HepG2 (cell line): ENCODE data around the gene SRRM1. TPM values are rescaled to one million over a fixed set of nuclear protein-coding genes. Genes with fewer than 3 reads are reported as not detected.

Source experiments
- ETV5 ChIP-seq: IDR thresholded peaks from 2 replicates; pipeline ENCODE4 v1.6.1; 2018; ENCODE audit warnings: missing biosample characterization, missing genetic modification reagents, inconsistent platforms, borderline replicate concordance
- HMGXB3 ChIP-seq: sonication (generic); formaldehyde crosslinking; IDR thresholded peaks from 2 replicates; pipeline ENCODE4 v1.4.0; 2020; ENCODE audit warnings: missing genetic modification reagents, borderline replicate concordance
- HOXA3 ChIP-seq: sonication (generic); formaldehyde crosslinking; IDR thresholded peaks from 2 replicates; pipeline ENCODE4 v1.5.0; 2020; ENCODE audit warnings: missing genetic modification reagents
- JUN ChIP-seq: sonication (generic); formaldehyde crosslinking; IDR thresholded peaks from 2 replicates; pipeline ENCODE4 v1.4.0; 2020; ENCODE audit warnings: mild to moderate bottlenecking, missing genetic modification reagents
- PHB2 ChIP-seq: fragments of 450-650 bp; IDR thresholded peaks from 2 replicates; pipeline ENCODE4 v1.6.1; 2018; ENCODE audit not compliant: partially characterized antibody
- RBAK ChIP-seq: sonication (generic); formaldehyde crosslinking; IDR thresholded peaks from 2 replicates; pipeline ENCODE4 v1.5.1; 2020; ENCODE audit warnings: mild to moderate bottlenecking, missing genetic modification reagents
- RNF219 ChIP-seq: sonication (generic); formaldehyde crosslinking; IDR thresholded peaks from 2 replicates; pipeline ENCODE4 v1.5.0; 2020; ENCODE audit warnings: mild to moderate bottlenecking, missing genetic modification reagents
- STAT5B ChIP-seq: sonication (generic); formaldehyde crosslinking; IDR thresholded peaks from 2 replicates; pipeline ENCODE4 v1.4.0; 2020; ENCODE audit warnings: missing genetic modification reagents
- TBX3 ChIP-seq: fragments of 450-650 bp; IDR thresholded peaks from 2 replicates; pipeline ENCODE4 v1.6.1; 2017; ENCODE audit warnings: antibody characterized with exemption, mild to moderate bottlenecking, inconsistent platforms, borderline replicate concordance
- TEAD2 ChIP-seq: sonication (generic); formaldehyde crosslinking; IDR thresholded peaks from 2 replicates; pipeline ENCODE4 v1.9.0; 2021; ENCODE audit warnings: missing genetic modification reagents
- ZNF18 ChIP-seq: sonication (generic); formaldehyde crosslinking; IDR thresholded peaks from 2 replicates; pipeline ENCODE4 v1.8.0; 2022; ENCODE audit warnings: mild to moderate bottlenecking, missing genetic modification reagents; ENCODE audit not compliant: insufficient replicate concordance
- ZNF30 ChIP-seq: sonication (generic); formaldehyde crosslinking; IDR thresholded peaks from 2 replicates; pipeline ENCODE4 v1.5.0; 2020; ENCODE audit warnings: mild to moderate bottlenecking, missing genetic modification reagents
- ZNF331 ChIP-seq: sonication (generic); formaldehyde crosslinking; IDR thresholded peaks from 2 replicates; pipeline ENCODE4 v1.4.0; 2020; ENCODE audit warnings: missing genetic modification reagents
- ZNF547 ChIP-seq: sonication (generic); formaldehyde crosslinking; IDR thresholded peaks from 2 replicates; pipeline ENCODE4 v1.5.1; 2020; ENCODE audit warnings: mild to moderate bottlenecking, missing genetic modification reagents
- ZNF772 ChIP-seq: sonication (generic); formaldehyde crosslinking; IDR thresholded peaks from 2 replicates; pipeline ENCODE4 v1.5.0; 2020; ENCODE audit warnings: mild to moderate bottlenecking, missing genetic modification reagents
- ZNF790 ChIP-seq: sonication (generic); formaldehyde crosslinking; IDR thresholded peaks from 2 replicates; pipeline ENCODE4 v1.8.0; 2022; ENCODE audit warnings: missing genetic modification reagents, mild to moderate bottlenecking, borderline replicate concordance
- polyA plus RNA-seq, 8 experiments: library from polyadenylated mRNA; depleted of rRNA in 3 of 8; stranded (reverse) in 7 of 8; unstranded in 1 of 8; fragments of >200 nt; fragmentation: Illumina TruSeq in 4 of 8; extraction: Trizol in 4 of 8; gene quantifications; 2 replicates each; pipeline versions ENCODE4 v1.2.1 to v1.2.3, GENCODE V29; 2011 to 2016; ENCODE audit warnings: low read depth in 4 of 8, missing spikeins in 1 of 8, mixed read lengths in 1 of 8; ENCODE audit not compliant: insufficient read depth in 1 of 8
- total RNA-seq, 5 experiments: library from RNA; depleted of rRNA; stranded (reverse); fragments of >200 nt; fragmentation: Illumina TruSeq; extraction: Trizol; gene quantifications; 2 replicates each; pipeline ENCODE4 v1.2.3, GENCODE V29; 2016; ENCODE audit warnings: low read depth in 1 of 5
- TF ChIP-seq, protein P1 (sequence below): IDR thresholded peaks from 2 replicates; pipeline ENCODE4 v1.6.1; 2016; ENCODE audit warnings: mild to moderate bottlenecking

Gene SRRM1
- total and polyA plus RNA-seq, 2 of the 13 experiments (the other 11 are each of a cell fraction or from before 2014, with no cell fraction given) = 31.6 to 44.5 TPM

DNA sequence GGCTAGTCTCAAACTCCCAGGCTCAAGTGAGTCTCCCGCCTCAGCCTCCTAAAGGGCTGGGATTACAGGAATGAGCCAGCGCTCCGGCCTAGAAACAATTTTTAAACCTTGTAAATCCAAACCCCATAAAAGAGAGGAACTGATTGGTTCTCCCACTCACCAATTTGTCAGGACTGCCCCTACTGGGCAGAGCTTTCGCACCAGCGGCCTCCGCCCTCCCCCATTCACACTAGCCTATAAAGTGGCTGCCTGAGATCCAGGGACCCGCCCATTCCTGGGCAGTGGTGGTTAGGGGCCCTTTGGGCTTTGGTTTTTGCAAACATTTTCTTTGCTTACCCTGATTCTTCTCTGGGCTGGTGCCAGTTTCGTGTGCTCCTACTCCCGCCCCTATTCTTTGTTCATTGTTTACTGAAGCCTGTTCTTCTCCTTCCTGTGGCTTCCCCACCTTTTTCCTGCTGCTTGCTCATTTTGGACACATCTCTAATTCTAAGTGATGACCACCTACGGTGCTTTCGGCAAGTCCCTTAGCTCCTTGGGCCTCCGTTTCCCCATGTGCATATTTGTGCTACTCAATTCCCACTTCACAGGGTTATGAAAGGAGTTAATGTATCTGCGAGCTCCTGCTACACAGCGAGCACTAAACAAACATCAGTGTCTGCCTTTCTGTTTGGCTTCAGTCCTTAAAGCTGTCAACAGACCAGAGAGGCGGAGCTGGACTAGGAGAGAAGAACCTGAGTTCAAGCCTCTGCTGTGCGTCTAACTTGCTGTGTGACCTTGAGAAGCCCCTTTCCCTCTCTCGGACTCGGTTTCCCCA, 62.4 kb downstream of the SRRM1 start (continued):
- TF ChIP-seq RNF219 (CRISPR knock-in tag) = no peak
- TF ChIP-seq STAT5B (CRISPR knock-in tag) = no peak
- 0 out of 2 replicates have a peak, but pooled peaks have one; percentile 11 for TF ChIP-seq ZNF331
- TF ChIP-seq, protein P1, sequence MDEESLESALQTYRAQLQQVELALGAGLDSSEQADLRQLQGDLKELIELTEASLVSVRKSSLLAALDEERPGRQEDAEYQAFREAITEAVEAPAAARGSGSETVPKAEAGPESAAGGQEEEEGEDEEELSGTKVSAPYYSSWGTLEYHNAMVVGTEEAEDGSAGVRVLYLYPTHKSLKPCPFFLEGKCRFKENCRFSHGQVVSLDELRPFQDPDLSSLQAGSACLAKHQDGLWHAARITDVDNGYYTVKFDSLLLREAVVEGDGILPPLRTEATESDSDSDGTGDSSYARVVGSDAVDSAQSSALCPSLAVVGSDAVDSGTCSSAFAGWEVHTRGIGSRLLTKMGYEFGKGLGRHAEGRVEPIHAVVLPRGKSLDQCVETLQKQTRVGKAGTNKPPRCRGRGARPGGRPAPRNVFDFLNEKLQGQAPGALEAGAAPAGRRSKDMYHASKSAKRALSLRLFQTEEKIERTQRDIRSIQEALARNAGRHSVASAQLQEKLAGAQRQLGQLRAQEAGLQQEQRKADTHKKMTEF (CRISPR knock-in tag) = peak; percentile 88
- TF ChIP-seq RBAK = peak; percentile 84; the same call in 1 of the 2 replicates
- TF ChIP-seq ZNF772 = peak; percentile 85
- peak; percentile 61; the same call in 1 of the 2 replicates for TF ChIP-seq ETV5 (CRISPR knock-in tag)
- peak; percentile 99 for TF ChIP-seq ZNF18
- peak; percentile 84; the same call in 1 of the 2 replicates for TF ChIP-seq TBX3
- no peak for TF ChIP-seq TEAD2 (CRISPR knock-in tag)
- TF ChIP-seq ZNF547 (CRISPR knock-in tag) = no peak; the same call in 1 of the 2 replicates
- TF ChIP-seq HOXA3 (CRISPR knock-in tag) = peak; percentile 8
- peak; percentile 24; the same call in 1 of the 2 replicates for TF ChIP-seq HMGXB3 (CRISPR knock-in tag)
- TF ChIP-seq ZNF790 (CRISPR knock-in tag) = no peak
- no peak for TF ChIP-seq PHB2
- no peak for TF ChIP-seq ZNF30 (CRISPR knock-in tag)
- TF ChIP-seq JUN (CRISPR knock-in tag) = no peak
